SIG-M5 treated with dmso at 0.1 percent for 504 hours (cell line): ENCODE measurements around the gene PAPPA2.

Source experiments
- DNase-seq: peaks from one replicate; lab custom pipeline; 2025; ENCODE audit not compliant: unreplicated experiment; lab: John Stamatoyannopoulos, UW

PAPPA2 gene

DNA sequence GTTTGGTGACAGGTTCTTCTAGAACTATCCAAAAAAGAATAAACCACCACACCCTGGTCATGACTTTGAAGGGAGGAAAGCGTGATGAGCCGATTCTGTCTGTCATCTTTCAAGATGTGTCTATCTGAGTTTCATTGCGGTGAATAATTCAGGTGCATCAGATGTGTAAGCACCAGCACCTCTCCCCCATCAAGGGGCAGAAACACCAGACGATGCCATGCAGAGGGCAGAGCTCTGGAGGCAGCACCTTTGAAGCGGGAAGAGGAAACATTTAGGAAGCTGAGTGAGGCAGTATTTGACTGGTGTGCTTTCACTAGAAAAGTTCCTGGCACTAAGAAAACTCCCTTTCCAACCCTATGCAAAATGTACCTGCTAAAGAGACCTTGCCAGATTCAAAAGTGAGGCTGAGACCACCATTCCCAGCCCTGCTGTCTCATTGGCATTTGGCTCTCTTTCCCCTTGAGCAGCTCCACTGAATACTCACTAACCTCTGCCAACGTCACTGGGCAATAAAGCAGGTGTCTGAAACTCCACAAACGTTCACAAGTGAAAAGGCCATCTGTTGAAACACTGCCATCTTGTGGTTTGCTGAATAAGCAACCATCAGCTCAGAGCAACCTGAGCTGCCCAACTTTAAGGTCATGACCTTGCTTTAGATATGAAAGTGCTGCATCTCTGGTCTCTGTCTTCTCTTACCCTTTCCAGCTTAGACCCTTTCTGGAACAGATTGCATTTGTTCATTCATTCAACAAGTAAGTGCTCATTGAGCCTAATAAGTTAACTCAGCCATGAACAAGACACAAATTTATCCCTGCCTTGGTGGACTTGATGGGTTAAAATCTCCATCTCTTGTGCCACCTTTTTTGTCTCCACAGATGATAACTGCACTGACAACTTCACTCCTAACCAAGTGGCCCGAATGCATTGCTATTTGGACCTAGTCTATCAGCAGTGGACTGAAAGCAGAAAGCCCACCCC is 228.6 kb downstream of the PAPPA2 start:
- peak; percentile 68 for DNase-seq

DNA sequence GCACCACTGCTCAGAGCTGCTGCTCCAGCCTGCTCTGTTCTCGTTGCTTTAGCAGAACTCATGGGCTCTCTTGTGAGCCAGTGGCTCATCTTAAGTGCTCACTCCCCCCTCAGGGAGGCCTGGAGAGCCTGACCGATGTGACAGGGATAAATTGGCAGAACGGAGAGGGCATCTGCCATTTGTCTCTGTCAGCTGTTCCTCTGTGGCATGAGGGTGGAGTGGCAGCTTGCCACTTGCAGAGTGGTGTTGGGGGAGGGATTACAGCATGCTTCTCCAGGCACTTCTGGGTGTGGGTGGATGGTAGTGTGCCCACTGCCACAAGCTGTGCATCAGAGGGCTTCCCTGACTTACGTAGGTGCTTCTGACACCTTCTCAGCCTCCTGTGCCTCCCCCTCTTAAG is 229.5 kb downstream of the PAPPA2 start:
- DNase-seq, result no peak

DNA sequence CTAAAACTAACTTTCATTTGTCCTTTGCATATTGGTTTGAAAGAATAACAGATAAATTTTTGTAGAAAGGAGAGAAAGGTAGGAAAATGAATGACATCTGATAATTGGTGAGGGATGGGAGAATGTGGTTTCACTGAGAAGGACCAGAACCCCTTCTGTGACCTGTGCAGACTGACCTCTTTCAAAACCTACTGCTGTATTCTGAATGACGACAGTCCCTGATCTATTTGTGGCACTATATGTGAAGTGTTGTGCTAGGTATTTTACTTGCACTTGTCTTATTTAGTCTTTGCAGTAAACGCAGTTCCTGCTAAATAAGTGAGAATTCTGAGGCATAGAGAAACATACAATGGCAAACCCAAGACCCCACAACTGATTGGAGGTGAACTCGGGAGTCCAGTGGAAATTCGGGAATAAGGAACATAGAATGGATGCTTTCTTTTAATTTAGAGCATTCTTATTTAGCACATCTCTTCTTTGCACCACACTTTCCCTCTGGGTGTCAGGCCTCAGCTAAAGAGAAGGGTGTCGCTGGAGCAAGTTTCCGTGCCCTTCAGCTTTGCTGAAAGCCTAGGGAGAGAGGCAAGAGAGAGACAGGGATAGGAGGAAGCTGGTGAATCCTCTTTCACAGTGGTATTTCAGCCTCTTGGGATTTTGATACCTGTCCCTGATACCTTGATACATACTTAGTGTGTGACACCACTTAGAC is 230.2 kb downstream of the PAPPA2 start:
- no peak for DNase-seq

DNA sequence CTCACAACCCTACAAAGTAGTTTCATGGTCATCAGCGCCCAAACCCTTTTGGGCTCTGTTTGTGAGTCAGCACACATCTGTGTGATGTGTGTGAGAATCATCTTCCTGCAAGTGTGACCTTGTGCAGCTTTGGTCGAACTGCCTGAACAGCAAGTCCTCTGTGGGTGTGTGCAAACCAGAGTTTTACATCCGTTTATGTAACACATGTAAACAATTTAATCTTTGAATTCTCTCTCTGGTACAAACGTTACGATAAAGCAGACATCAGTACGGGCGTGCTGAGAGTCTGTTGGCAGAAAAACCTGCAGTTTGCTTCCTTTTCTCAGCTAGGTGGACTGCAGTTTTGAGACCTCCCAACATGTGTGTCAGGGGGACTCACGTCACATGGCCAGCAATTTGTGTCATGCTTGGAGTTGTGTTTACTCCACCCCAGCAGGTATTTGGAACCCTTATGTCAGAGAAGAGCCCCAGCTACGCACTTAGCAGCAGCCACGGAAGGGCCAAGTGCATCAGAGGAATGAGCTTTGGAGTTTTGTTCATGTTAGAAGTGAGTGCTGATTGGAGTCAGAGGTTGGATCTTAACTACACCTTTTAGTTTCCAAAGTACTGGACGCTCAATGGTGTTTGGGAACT is 230.8 kb downstream of the PAPPA2 start:
- DNase-seq, result no peak

DNA sequence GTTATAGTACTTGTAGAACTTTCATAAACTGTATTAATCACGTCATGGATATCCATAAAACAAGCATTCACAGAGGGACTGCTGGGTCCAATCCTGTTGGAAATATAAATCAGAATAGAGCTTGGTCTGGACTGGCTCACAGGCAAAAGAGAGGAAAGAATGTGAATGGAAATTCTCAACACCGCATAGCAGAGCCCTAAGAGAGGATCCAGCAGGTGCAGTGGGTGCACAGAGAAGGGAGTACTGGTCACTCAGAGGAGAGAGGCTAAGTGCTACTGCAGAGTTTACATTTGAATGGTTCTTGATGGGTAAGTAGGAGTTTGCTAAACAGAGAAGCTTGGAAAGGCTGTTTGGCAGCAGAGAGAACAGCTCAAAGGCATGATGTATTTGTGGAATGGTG is 231.7 kb downstream of the PAPPA2 start:
- no peak for DNase-seq

DNA sequence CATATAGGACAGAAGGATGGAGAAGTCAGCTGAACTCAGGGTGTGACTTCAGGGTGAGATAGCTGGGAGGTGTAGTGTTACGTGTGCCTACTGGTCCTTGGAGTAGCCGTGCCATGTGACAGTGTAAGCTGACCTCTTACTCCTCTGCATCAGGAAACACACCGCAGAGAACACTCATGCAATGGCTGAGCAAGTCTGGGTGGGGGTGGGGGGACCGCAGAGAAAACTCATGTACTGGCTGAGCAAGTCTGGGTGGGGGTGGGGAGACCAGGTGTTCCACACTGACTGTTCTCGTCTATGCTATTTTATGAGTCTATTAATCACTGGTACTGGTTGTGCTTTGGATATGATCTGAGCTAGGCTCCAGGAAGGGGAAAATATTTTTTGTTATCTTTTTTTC is 233.1 kb downstream of the PAPPA2 start:
- peak; percentile 12 for DNase-seq

DNA sequence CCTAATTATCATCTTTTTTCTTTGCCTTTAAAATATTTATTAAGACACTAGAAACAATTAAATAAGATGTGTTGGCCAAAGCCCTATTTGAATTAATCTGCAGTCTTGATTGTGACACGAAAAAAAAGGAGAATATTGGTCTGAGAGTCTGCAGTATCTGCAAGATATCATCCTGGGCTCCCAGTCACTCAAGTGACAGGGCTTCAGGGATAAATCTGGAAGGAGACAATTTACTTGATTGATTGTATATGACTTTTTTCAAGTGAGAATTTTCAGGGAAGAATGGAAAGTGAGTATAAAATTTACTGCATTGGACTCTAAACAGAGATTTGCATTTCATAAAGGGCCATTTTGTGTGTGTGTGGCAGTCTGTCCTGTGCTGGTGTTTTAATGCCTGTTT is 233.7 kb downstream of the PAPPA2 start:
- DNase-seq, result no peak

DNA sequence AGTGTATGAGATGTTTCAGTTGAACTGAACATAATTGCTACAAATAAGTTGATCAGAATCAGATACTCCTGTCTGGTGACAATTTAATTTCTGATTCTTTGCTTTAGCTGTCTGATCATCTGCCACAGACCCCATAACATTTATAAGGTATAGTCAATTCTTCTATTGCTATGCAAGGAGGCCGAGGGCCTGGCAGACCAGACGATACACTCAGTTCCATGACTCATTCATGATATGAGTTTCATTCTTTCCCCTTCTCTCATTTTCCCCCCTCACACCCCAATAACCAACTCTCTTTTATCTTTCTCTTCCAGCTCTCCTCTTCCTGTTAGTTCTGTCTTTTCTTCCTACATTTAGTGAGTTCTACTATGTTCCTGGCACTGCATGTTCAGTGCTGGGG is 236.8 kb downstream of the PAPPA2 start:
- DNase-seq, result no peak

DNA sequence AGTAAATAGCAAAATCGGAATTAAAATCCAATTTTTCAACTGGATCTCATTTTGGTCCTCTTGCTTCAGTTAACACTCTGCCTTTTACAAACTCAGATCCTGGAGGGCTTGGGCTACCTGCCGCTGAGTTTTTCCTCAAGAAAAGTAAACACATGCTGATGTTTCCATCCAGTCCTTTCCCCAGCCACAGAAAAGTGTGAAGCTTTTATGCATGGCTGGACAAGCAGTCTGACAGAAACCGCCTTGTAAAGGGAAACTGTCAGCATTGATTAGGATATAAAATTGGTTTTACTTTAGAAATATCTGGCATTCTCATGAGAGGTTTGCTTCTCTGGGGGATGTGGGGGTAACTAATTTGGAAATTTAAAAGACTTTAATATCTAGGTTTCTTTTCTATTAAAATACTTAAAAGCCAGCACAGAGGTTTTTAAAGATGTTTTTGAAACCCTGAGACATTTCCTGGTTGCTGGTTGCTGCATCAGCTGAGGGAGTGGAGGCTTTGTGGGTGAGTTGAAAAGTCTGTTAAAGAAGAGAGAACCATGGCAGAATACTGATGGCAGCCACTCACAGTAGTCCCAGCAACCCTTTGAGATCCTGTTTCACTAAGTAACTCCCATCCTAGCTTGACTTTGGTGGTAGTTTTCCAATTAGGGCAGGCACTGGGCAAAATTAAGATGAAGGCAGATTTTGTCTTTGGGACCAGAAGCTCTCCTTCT is 238.3 kb downstream of the PAPPA2 start:
- no peak for DNase-seq

DNA sequence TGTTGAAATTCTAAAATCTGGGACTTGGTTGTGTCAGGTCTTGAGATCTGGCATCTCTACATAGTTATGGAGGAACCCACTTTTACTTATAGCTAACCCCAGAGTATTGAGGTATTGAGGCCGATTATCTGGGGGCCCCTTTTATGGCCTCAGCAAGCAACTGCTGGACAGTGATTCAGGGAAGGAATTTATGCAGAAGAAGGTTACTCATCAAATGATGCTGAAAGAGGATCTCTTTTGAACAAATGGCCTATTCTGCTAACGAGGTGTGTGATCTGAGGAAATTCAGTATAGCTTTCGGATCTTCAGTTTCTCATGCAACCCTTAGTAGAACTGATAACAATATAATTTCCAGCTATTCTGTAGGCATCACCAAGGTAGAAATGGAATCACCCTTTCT is 239.9 kb downstream of the PAPPA2 start:
- DNase-seq, result no peak

DNA sequence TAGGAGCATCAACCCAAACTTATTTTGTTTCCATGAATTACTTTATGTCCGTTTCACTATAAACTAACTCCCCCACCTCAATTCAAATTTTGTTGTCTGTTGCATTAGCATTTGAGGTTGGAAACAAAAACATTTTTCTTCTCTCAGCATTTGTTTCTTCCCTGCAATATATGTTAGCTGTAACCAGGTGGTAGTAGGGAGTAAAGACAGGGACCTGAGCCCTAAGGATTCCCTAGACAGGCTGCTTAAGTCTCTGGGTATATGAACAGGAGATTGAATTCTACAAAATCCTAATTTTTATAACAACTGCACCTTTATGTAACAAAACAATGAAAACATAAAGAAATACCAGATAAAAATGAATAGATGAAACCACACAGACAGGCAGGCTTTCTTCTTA is 242.6 kb downstream of the PAPPA2 start:
- DNase-seq, result no peak

DNA sequence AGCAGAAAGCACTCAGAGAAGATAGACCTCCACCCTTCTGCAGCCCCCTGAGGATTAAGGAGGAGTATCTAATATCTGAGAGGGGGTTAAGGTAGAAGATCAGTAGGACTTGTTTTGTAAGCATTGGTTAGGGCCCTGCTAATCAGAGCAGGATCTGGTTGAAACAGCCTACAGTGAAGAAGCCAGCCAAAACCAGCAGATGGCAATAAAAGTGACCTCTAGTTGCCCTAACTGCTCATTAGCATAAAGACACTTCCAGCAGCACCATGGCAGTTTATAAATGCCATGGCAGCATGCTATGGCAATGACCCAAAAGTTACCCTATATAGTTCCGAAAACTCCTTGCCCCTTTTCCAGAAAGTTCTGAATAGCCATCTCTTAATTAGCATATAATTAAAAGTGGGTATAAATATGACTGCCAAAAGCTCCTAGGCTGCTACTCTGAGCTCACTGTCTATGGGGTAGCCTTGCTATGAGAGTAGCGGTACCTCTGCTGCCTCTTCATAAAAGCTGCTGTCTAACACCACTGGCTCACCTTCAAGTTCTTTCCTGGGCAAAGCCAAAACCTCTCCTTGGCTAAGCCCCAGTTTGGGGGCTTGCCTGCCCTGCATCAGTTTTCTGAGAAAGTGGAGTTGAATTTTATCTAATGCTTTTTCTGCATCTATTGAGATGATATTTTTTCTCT is 254.2 kb downstream of the PAPPA2 start:
- no peak for DNase-seq

DNA sequence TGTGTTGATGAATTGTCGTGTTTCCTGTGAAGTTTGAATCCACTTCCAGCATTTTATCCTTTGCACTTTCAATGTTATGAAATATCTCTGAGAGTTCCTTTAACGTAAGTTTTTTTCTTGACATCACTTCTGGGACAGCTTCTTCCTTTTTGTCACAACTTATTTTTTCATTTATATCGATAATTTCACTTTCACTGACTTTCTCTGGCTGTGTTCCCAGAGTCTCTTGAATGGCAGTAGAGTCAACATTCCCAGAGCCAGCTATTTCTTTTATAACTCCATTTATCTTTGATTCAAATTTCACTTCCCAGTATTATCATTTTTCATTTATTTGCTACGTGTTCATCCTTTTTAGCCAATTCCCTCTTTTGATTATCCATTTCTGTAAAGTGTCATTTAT is 256.5 kb downstream of the PAPPA2 start:
- no peak for DNase-seq

DNA sequence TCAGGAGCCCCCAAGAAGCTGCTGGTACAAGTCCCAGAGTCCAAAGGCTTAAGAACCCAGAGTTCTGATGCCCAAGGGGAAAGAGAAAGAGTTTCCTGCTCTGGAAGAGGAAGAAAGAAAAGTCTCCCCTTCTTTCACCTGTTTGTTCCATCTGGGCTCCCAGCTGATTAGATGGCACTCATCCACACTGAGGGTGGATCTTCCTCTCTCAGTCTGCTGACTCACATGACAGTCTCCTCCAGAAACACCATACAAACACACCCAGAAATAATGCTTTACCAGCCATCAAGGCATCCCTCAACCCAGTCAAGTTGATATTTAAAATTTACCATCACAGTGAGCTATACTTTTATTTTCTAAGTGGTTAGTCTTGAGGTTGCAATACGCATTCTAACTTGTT is 257.9 kb downstream of the PAPPA2 start:
- no peak for DNase-seq

DNA sequence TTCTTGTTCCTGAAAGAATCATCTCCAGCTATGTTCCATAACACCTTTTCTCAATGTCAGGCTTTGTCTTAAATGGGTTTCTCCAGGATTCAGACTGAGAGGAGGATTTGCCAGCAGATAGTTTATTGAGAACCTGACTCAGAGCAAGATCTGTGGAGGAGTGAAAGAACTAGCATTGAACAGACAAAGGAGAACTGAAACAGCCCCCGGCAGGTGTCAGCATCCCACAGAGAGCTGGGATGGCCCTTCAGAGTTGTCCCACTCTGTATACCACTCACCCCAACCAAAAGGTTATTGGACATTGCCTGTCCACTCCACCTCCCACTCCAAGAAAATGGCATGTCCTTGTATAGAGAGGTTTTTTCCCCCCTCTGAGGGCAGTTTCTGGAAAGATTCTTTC is 270.7 kb downstream of the PAPPA2 start:
- no peak for DNase-seq

DNA sequence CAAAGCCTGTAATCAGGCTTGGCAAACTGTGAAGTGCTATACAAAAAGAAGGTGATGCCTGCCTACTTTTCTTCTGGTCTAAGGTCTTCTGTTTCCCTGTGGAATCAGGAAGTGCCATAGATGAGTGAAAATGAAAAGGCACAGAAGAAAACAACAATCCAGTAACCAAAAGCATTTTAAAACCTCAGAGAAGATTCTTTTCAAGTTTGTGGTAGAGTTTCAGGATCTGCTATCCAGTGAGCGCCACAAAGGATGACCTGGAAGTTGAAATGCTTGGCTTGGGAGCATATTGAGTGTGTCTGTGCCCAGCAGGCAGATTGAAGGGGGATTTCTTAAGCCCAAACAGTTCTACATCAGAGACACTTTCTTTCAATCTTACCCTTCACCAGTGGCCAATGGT is 272.2 kb downstream of the PAPPA2 start:
- no peak for DNase-seq

DNA sequence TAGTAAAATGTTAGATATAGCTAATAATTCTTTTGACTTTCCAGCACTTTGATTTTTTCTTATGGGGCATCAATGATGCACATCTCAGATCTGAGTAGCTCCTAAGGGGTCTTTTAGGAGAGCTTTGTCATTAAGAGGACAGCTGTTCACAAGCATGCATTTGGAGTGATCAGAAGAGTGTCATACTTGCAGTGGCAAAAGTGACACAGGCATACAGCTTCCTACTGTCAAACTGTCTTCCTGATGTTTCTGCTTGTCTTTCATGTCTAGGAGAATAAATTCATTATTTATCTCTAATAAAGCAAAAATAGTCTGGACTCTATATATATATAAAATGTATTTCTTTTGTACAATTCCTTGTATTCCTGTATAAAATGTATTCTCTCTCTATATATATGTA is 273.0 kb downstream of the PAPPA2 start:
- no peak for DNase-seq

DNA sequence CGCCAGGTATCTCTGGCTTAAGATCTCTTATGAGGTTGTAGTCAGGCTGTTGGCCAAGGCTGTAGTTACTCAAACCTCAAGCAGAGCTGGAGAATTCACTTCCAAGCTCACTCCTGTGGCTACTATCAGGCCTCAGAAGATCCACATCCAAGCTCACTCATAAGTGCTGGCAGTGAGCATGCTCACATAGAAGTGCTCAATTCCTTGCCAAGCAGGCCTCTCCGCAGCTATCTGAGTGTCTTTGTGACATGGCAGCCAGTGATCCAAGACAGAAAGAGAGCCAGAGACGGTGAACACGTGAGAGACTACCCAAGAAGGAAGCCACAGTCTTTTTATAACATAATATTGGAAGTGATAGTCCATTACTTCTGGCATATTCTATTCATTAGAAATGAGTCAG is 278.2 kb downstream of the PAPPA2 start:
- no peak for DNase-seq

DNA sequence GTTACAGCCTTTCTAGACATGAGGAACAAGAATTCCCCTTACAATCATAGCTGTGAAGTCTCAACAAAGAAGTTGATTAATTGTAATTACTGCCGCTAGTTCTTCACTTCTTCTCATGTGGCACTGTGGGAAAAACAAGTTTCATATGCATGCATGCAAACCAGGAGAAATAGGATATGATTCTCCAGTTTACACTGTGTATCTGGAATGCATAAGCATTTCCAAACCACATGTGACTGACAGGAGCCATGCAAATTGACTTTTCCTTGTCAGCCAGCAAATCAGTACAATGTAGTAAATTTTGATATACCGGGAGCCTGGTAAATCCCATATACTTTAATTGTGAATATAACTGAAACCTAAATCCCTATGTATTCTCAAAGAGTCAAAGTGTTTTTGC is 279.3 kb downstream of the PAPPA2 start:
- no peak for DNase-seq

DNA sequence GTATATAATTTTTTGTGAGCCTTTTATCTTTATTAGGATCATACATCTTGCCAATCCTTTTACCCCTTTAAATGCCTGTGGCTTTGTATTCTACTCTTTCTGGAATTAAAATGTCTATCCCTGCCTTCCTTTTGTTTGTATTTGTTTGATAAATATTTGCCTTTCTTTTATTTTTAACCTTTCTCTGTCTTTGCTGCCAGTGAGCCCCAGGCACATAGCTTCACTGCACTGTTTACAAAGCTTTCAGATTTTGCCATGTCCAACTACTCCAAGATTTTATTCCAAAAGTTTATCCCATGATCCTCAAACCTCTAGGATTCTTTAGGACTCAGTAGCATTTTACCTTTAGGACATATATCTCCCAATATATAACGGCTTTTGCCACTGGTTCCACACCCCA is 281.2 kb downstream of the PAPPA2 start:
- DNase-seq, result no peak

DNA sequence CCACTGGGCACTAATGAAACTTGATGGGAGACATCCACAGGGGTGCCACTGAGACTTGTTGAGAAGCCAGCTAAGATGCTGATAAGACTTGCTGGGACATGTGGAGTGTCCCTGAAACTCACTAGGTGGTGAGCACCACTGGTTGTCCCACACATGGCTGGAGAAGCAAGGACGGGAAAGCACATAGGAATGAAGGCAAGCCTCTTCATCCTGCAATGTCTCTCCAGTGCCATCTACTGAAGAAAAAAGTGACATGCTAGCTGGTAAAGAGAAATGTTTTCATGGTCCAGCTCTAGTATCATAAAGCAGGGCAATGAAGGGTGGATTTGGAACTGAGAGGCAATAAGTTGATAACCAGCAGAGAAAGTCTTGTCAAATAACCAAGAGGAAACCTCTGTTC is 283.0 kb downstream of the PAPPA2 start:
- DNase-seq, result peak; percentile 42
